SIG-M5 treated with dmso at 0.1 percent for 504 hours (cell line): ENCODE measurements around the gene ATP2B2.

Source experiments
- DNase-seq: peaks from one replicate; lab custom pipeline; 2025; ENCODE audit not compliant: unreplicated experiment; lab: John Stamatoyannopoulos, UW

The ATP2B2 gene

GRCh38 chr3:10368512-10368911, 136.9 kb downstream of the ATP2B2 start:
- no peak for DNase-seq

- no peak for DNase-seq
Measured at GRCh38 chr3:10367506-10367905, 137.9 kb downstream of the ATP2B2 start.

GRCh38 chr3:10366651-10367101, 138.7 kb downstream of the ATP2B2 start:
- DNase-seq, result peak; percentile 50

- no peak for DNase-seq
Measured at GRCh38 chr3:10365791-10366190, 139.6 kb downstream of the ATP2B2 start.

GRCh38 chr3:10365316-10365715, 140.1 kb downstream of the ATP2B2 start:
- DNase-seq, result no peak

GRCh38 chr3:10364806-10365205, 140.6 kb downstream of the ATP2B2 start:
- DNase-seq, result no peak

GRCh38 chr3:10363935-10364334, 141.5 kb downstream of the ATP2B2 start:
- no peak for DNase-seq

GRCh38 chr3:10361375-10361774, 144.0 kb downstream of the ATP2B2 start:
- no peak for DNase-seq

- no peak for DNase-seq
Measured at GRCh38 chr3:10360478-10360877, 144.9 kb downstream of the ATP2B2 start.

- DNase-seq, result no peak
Measured at GRCh38 chr3:10359761-10360161, 145.6 kb downstream of the ATP2B2 start.

- DNase-seq, result no peak
Measured at GRCh38 chr3:10358309-10358980, 146.9 kb downstream of the ATP2B2 start.

GRCh38 chr3:10357592-10358308, 147.6 kb downstream of the ATP2B2 start:
- DNase-seq, result peak; percentile 22

- DNase-seq, result no peak
Measured at GRCh38 chr3:10357095-10357494, 148.3 kb downstream of the ATP2B2 start.

- no peak for DNase-seq
Measured at GRCh38 chr3:10356461-10356981, 148.9 kb downstream of the ATP2B2 start.

- DNase-seq, result no peak
Measured at GRCh38 chr3:10354361-10355015, 150.9 kb downstream of the ATP2B2 start.

- no peak for DNase-seq
Measured at GRCh38 chr3:10353661-10354360, 151.6 kb downstream of the ATP2B2 start.

- DNase-seq, result no peak
Measured at GRCh38 chr3:10353160-10353559, 152.2 kb downstream of the ATP2B2 start.

- no peak for DNase-seq
Measured at GRCh38 chr3:10352146-10352911, 153.1 kb downstream of the ATP2B2 start.

- DNase-seq, result no peak
Measured at GRCh38 chr3:10351013-10351735, 154.2 kb downstream of the ATP2B2 start.
